ENCODE results near the gene DPRX. TPM values are rescaled to one million over a fixed set of nuclear protein-coding genes. Genes with fewer than 3 reads are reported as not detected.
A peak's percentile ranks its signal among the peaks of the same experiment; 100 is the strongest.

The DPRX gene, protein sequence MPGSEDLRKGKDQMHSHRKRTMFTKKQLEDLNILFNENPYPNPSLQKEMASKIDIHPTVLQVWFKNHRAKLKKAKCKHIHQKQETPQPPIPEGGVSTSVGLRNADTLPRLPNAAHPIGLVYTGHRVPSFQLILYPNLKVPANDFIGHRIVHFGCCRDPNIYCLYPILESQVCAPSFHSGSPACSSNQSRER
- not detected in 3 replicates for total RNA-seq (2021)
- not detected for Bru-seq, nascent RNA
- long read RNA-seq, experiment 1, result 0 reads
- long read RNA-seq, experiment 2, result 0 reads
- long read RNA-seq, experiment 3, result 0 reads

DNA sequence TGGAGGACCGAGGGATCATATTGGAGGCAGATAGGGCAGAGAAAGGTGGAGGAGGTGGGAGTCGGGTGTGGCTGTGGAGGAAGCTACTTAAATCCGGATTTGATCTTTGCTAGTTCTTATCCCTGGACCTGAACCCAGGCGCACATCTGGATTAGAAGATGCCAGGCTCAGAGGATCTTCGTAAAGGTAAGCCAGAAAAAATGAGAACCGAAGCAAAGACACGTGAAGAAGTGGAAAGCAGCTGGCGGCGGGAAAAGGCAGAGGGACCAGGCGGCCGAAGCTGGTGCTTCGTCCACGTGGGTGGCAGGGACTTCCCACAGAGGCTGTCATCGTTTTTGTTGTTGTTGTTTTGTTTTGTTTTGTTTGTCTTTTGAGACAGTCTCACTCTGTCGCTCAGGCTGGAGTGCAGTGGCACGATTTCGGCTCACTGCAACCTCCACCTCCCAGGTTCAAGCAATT, at the start of gene DPRX:
Gene DPRX (plus strand): TSS at position 51 of the 459 bp plus-strand sequence. CDS start 108 bp downstream, at position 159.
- Mint-ChIP-seq H3K4me3 (no peak within 1 kb of the TSS), H3K27ac (peak within 1 kb of the TSS; percentile 68), H3K4me1 (peaks cover 7% of the 10 kb centered on the region), H3K36me3 (no peaks in the 10 kb centered on the region), H3K9me3 (no peaks in the 10 kb centered on the region), H3K27me3 (ENCODE audit: low read depth) (no peaks in the 10 kb centered on the region; the same call in 1 of the 2 replicates)
- ATAC-seq (no peak), DNase-seq (ENCODE audit: low spot score) (no peak)
- ChIA-PET POLR2A (no interaction called here), CTCF (no interaction called here)
- TF ChIP-seq ZNF317 (CRISPR knock-in tag; IDR thresholded peaks at IDR 0.05; ENCODE audit: borderline replicate concordance, low read depth) (no peak), IRF2 (CRISPR knock-in tag; IDR thresholded peaks at IDR 0.05; ENCODE audit: borderline replicate concordance, low read depth) (no peak)

GRCh38 chr19:53583181-53583580, 48.6 kb upstream of the DPRX start:
- ChIA-PET CTCF (interaction anchor here (0.7 to 3.9 kb wide), 4 partner anchors 10 to 210 kb away, joined by 3 to 22 read pairs (median 8); no protein-coding TSS in a partner anchor), POLR2A (interaction anchor here (0.7 kb wide), 1 partner anchor 12 kb away, joined by 3 read pairs; no protein-coding TSS in a partner anchor)
- peaks cover 13% of the 10 kb centered on the region for H3K9me3 Mint-ChIP-seq
- DNase-seq (ENCODE audit: low spot score) (no peak), ATAC-seq (no peak)
- peaks cover 20% of the 10 kb centered on the region for H3K4me1 Mint-ChIP-seq
- peaks cover 23% of the 10 kb centered on the region for H3K36me3 Mint-ChIP-seq
- H3K27ac Mint-ChIP-seq, result no peak overlapping the region
- no peaks in the 10 kb centered on the region for H3K27me3 Mint-ChIP-seq (ENCODE audit: low read depth)
- no peak overlapping the region for H3K4me3 Mint-ChIP-seq
- no peak for TF ChIP-seq ARID4B (CRISPR knock-in tag; IDR thresholded peaks at IDR 0.05; ENCODE audit: borderline replicate concordance)
- TF ChIP-seq, protein P1, sequence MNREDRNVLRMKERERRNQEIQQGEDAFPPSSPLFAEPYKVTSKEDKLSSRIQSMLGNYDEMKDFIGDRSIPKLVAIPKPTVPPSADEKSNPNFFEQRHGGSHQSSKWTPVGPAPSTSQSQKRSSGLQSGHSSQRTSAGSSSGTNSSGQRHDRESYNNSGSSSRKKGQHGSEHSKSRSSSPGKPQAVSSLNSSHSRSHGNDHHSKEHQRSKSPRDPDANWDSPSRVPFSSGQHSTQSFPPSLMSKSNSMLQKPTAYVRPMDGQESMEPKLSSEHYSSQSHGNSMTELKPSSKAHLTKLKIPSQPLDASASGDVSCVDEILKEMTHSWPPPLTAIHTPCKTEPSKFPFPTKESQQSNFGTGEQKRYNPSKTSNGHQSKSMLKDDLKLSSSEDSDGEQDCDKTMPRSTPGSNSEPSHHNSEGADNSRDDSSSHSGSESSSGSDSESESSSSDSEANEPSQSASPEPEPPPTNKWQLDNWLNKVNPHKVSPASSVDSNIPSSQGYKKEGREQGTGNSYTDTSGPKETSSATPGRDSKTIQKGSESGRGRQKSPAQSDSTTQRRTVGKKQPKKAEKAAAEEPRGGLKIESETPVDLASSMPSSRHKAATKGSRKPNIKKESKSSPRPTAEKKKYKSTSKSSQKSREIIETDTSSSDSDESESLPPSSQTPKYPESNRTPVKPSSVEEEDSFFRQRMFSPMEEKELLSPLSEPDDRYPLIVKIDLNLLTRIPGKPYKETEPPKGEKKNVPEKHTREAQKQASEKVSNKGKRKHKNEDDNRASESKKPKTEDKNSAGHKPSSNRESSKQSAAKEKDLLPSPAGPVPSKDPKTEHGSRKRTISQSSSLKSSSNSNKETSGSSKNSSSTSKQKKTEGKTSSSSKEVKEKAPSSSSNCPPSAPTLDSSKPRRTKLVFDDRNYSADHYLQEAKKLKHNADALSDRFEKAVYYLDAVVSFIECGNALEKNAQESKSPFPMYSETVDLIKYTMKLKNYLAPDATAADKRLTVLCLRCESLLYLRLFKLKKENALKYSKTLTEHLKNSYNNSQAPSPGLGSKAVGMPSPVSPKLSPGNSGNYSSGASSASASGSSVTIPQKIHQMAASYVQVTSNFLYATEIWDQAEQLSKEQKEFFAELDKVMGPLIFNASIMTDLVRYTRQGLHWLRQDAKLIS (CRISPR knock-in tag; IDR thresholded peaks at IDR 0.05; ENCODE audit: borderline replicate concordance), result no peak
- no peak for TF ChIP-seq USF2 (CRISPR knock-in tag; IDR thresholded peaks at IDR 0.05)
- no peak for TF ChIP-seq JUN (CRISPR knock-in tag; IDR thresholded peaks at IDR 0.05)
- TF ChIP-seq, protein P2, sequence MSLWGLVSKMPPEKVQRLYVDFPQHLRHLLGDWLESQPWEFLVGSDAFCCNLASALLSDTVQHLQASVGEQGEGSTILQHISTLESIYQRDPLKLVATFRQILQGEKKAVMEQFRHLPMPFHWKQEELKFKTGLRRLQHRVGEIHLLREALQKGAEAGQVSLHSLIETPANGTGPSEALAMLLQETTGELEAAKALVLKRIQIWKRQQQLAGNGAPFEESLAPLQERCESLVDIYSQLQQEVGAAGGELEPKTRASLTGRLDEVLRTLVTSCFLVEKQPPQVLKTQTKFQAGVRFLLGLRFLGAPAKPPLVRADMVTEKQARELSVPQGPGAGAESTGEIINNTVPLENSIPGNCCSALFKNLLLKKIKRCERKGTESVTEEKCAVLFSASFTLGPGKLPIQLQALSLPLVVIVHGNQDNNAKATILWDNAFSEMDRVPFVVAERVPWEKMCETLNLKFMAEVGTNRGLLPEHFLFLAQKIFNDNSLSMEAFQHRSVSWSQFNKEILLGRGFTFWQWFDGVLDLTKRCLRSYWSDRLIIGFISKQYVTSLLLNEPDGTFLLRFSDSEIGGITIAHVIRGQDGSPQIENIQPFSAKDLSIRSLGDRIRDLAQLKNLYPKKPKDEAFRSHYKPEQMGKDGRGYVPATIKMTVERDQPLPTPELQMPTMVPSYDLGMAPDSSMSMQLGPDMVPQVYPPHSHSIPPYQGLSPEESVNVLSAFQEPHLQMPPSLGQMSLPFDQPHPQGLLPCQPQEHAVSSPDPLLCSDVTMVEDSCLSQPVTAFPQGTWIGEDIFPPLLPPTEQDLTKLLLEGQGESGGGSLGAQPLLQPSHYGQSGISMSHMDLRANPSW (CRISPR knock-in tag; conservative IDR thresholded peaks at IDR 0.05; ENCODE audit: low read depth), result no peak
- TF ChIP-seq TEAD1 (CRISPR knock-in tag; IDR thresholded peaks at IDR 0.05), result no peak
- TF ChIP-seq E2F4 (CRISPR knock-in tag; IDR thresholded peaks at IDR 0.05; ENCODE audit: borderline replicate concordance, low read depth), result no peak
- TF ChIP-seq, protein P3, sequence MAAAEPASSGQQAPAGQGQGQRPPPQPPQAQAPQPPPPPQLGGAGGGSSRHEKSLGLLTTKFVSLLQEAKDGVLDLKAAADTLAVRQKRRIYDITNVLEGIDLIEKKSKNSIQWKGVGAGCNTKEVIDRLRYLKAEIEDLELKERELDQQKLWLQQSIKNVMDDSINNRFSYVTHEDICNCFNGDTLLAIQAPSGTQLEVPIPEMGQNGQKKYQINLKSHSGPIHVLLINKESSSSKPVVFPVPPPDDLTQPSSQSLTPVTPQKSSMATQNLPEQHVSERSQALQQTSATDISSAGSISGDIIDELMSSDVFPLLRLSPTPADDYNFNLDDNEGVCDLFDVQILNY (CRISPR knock-in tag; IDR thresholded peaks at IDR 0.05), result no peak
- TF ChIP-seq PRRX2 (CRISPR knock-in tag; IDR thresholded peaks at IDR 0.05), result no peak
- TF ChIP-seq NFYB (CRISPR knock-in tag; conservative IDR thresholded peaks at IDR 0.05; ENCODE audit: low read depth), result no peak
- no peak for TF ChIP-seq USF1 (CRISPR knock-in tag; IDR thresholded peaks at IDR 0.05)
- no peak for TF ChIP-seq SP1 (CRISPR knock-in tag; conservative IDR thresholded peaks at IDR 0.05)
- no peak for TF ChIP-seq ERG (CRISPR knock-in tag; IDR thresholded peaks at IDR 0.05)
- TF ChIP-seq KAT7 (CRISPR knock-in tag; IDR thresholded peaks at IDR 0.05; ENCODE audit: borderline replicate concordance), result no peak

Measured in WTC11 (cell line).